ENCODE results near the gene TANGO6. TPM values are rescaled to one million over a fixed set of nuclear protein-coding genes. Genes with fewer than 3 reads are reported as not detected.

TANGO6 gene
- total and polyA plus RNA-seq, 2 of the 8 experiments (the other 6 are each of a cell fraction or from before 2014, with no cell fraction given) = 5.0 to 19.5 TPM

- Histone ChIP-seq H3K56ac (replicated peaks; ENCODE audit: insufficient read length, low read depth, low read length) (no peak overlapping the region), H3K4ac (replicated peaks; ENCODE audit: insufficient read length, low read depth, low read length) (no peak overlapping the region), H4K20me1 (replicated peaks in 1 of 2; ENCODE audit: control insufficient read depth in 1 of 2, insufficient read depth in 2 of 2, low read length in 2 of 2) (no peaks in the 10 kb centered on the region), H2BK15ac (ENCODE audit: low read length) (no peak overlapping the region), H3K4me1 (replicated peaks in 1 of 4; ENCODE audit: control insufficient read depth in 3 of 4, insufficient read depth in 4 of 4, low read length in 3 of 4) (no peaks in the 10 kb centered on the region), H2BK5ac (ENCODE audit: low read depth, low read length) (no peak overlapping the region), H3K79me1 (ENCODE audit: low read depth, low read length) (no peaks in the 10 kb centered on the region), H2AK5ac (ENCODE audit: low read depth, low read length) (no peak overlapping the region), H3K23ac (ENCODE audit: insufficient read length) (no peak overlapping the region), H4K8ac (ENCODE audit: extremely low read depth, insufficient read depth, low read length) (no peak overlapping the region), H3K36me3 (ENCODE audit: control insufficient read depth in 2 of 4, insufficient read depth in 4 of 4, low read length in 3 of 4) (no peaks in the 10 kb centered on the region), H3K4me3 (ENCODE audit: extremely low read depth in 1 of 4, insufficient read depth in 2 of 4, low read depth in 3 of 4, low read length in 4 of 4) (no peak overlapping the region), H3K9me3 (ENCODE audit: insufficient read depth in 2 of 2, low read depth in 1 of 2, low read length in 1 of 2) (no peaks in the 10 kb centered on the region), H2AFZ (ENCODE audit: low read length) (no peak overlapping the region), H3K18ac (ENCODE audit: extremely low read depth, low read length) (no peak overlapping the region), H2BK120ac (replicated peaks; ENCODE audit: low read depth, low read length) (no peak overlapping the region), H4K91ac (replicated peaks; ENCODE audit: insufficient read length, low read length) (no peak overlapping the region), H3K23me2 (ENCODE audit: low read depth, low read length) (no peaks in the 10 kb centered on the region; the same call in 1 of the 2 replicates), H2BK20ac (ENCODE audit: low read length) (no peak overlapping the region), H3K9ac (replicated peaks in 1 of 4; ENCODE audit: extremely low read depth in 1 of 4, low read depth in 3 of 4, low read length in 3 of 4) (no peak overlapping the region), H3K27me3 (replicated peaks in 1 of 4; ENCODE audit: control insufficient read depth in 3 of 4, extremely low read depth in 1 of 4, insufficient read depth in 3 of 4, low read length in 3 of 4) (no peaks in the 10 kb centered on the region; a peak in 1 of 7 replicates), H3K79me2 (ENCODE audit: control insufficient read depth in 1 of 2, insufficient read depth in 2 of 2, low read length in 2 of 2) (no peaks in the 10 kb centered on the region), H2BK12ac (ENCODE audit: low read depth, low read length) (no peak overlapping the region), H3K27ac (ENCODE audit: low read depth, low read length) (no peak overlapping the region), H4K5ac (ENCODE audit: insufficient read length, low read depth, low read length) (no peak overlapping the region), H3K4me2 (ENCODE audit: insufficient read depth in 1 of 2, low read depth in 2 of 2, low read length in 2 of 2) (no peak overlapping the region), H3K14ac (ENCODE audit: insufficient read length) (no peak overlapping the region)
- CTCF ChIA-PET (ENCODE audit: partially characterized antibody) = interaction anchor here (0.9 to 2.2 kb wide), 7 partner anchors 14 to 169 kb away, joined by 3 to 8 read pairs (median 4); no protein-coding TSS in a partner anchor
- FAIRE-seq (no peak), DNase-seq (ENCODE audit: low read depth in 1 of 2, low spot score in 2 of 2) (no peak)
- POLR2A ChIA-PET (ENCODE audit: partially characterized antibody) = no interaction called here
- 85% methylated on average over 8 of the region's 8 CpGs; no CpG with 5 or more reads in 1 of the 2 experiments for WGBS, 2 experiments (ENCODE audit: extremely low coverage in 1 of 2, insufficient coverage in 1 of 2, insufficient read length in 1 of 2, insufficient replicate concordance in 2 of 2, low coverage in 1 of 2, low lambda C conversion rate in 2 of 2, missing lambda C conversion rate in 1 of 2)
- TF ChIP-seq SUZ12 (IDR thresholded peaks at IDR 0.05; ENCODE audit: low read length) (no peak), CREB1 (IDR thresholded peaks at IDR 0.05) (no peak), CTBP2 (IDR thresholded peaks at IDR 0.05; ENCODE audit: borderline replicate concordance, insufficient read depth, insufficient read length, low read length) (no peak), RNF2 (IDR thresholded peaks at IDR 0.05; ENCODE audit: borderline replicate concordance, low read depth, low read length, missing control alignments, poor library complexity, severe bottlenecking) (no peak), NRF1 (IDR thresholded peaks at IDR 0.05; ENCODE audit: low read depth, low read length) (no peak), EZH2 (IDR thresholded peaks at IDR 0.05; ENCODE audit: low read depth, low read length, severe bottlenecking) (no peak), HDAC6 (IDR thresholded peaks at IDR 0.05; ENCODE audit: low read depth, low read length) (no peak), SAP30 (IDR thresholded peaks at IDR 0.05; ENCODE audit: insufficient read depth, insufficient replicate concordance, low read length) (no peak), SIRT6 (IDR thresholded peaks at IDR 0.05; ENCODE audit: low read length) (no peak), SIN3A (conservative IDR thresholded peaks at IDR 0.05 in 1 of 2, IDR thresholded peaks at IDR 0.05 in 1 of 2; ENCODE audit: low read depth in 1 of 2, low read length in 2 of 2) (no peak), PHF8 (conservative IDR thresholded peaks at IDR 0.05; ENCODE audit: low read depth, low read length) (no peak), RBBP5 (IDR thresholded peaks at IDR 0.05; ENCODE audit: borderline replicate concordance, low read depth, low read length) (no peak)
These were observed 111.7 kb downstream of the TANGO6 start for GRCh38 chr16:68954911-68955635.
